Measurements from ENCODE around the gene FAM20C.

The FAM20C gene

DNA sequence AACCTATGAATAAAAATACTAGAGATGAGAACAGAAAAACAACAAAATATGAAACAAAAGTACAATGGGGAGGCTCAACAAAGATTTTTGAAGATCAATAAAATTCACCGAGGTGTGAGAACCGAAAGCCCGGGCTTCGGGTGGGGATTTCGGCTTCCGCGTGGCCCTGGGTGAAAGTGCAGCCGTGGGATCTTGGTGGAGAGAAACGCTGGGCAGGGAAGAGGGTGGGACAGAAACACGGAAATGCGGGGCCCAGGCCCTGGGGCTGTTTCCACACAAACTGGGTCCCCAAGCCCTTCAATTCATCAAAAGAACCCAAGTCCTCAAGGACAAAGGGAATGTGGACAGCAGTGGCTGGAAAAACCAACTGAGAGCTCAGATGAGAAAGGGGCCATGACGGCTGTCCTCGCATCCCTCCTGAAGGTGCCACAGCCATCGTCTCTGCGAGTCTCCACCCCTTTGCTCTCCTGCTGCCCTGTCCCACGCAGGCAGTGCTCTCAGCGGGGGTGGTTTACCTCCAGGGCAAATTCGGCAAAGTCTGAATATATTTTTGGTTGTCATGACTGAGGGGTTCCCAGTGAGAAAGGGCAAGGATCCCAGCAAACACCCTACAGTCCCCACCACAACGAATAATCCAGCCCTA is 117.3 kb downstream of the FAM20C start:
- Histone ChIP-seq H3K27me3 (peaks cover 37% of the 10 kb centered on the region), H3K36me3 (no peaks in the 10 kb centered on the region), H3K4me1 (no peaks in the 10 kb centered on the region), H3K4me3 (ENCODE audit: low read depth, low read length) (no peak overlapping the region), H3K9me3 (no peaks in the 10 kb centered on the region; the same call in 1 of the 2 replicates)
- TF ChIP-seq CTCF (IDR thresholded peaks at IDR 0.05; ENCODE audit: low read depth, low read length): no peak
- DNase-seq: peak; percentile 1
